22Rv1 (cell line): ENCODE results near the gene ZYX.

Experiments
- H3K27ac ChIP-seq: fragments of 450-650 bp; 2 replicates; pipeline ENCODE4 v1.5.1; 2017
- ZFX ChIP-seq: fragments of 450-650 bp; IDR thresholded peaks from 2 replicates; pipeline ENCODE4 v1.6.1; 2017; ENCODE audit warnings: antibody characterized with exemption, borderline replicate concordance
- TF ChIP-seq, protein P1 (sequence below): fragments of 450-650 bp; IDR thresholded peaks from 2 replicates; pipeline ENCODE4 v1.5.1; 2017; ENCODE audit warnings: mild to moderate bottlenecking

The ZYX gene

DNA sequence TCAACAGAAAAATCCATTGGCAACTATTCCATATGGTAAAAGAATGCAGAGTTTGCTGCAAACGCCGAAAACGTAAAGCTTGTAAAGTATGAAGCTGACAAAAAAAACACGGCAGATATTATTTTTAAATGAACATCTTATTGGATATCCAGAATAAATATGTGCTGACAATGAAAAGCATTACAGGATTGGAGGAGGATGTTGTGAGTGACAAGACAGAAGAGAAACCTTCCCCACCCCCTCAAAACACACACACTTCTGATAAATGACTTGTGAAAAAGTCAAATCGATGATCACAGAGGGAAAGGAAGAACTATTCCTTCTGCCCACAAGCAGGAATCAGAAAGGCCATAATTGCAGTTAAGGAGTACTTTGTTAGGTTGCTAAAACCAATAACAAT lies 33.2 kb upstream of the ZYX start:
- H3K27ac ChIP-seq: no peak overlapping the region
- TF ChIP-seq ZFX: no peak
- TF ChIP-seq, protein P1, sequence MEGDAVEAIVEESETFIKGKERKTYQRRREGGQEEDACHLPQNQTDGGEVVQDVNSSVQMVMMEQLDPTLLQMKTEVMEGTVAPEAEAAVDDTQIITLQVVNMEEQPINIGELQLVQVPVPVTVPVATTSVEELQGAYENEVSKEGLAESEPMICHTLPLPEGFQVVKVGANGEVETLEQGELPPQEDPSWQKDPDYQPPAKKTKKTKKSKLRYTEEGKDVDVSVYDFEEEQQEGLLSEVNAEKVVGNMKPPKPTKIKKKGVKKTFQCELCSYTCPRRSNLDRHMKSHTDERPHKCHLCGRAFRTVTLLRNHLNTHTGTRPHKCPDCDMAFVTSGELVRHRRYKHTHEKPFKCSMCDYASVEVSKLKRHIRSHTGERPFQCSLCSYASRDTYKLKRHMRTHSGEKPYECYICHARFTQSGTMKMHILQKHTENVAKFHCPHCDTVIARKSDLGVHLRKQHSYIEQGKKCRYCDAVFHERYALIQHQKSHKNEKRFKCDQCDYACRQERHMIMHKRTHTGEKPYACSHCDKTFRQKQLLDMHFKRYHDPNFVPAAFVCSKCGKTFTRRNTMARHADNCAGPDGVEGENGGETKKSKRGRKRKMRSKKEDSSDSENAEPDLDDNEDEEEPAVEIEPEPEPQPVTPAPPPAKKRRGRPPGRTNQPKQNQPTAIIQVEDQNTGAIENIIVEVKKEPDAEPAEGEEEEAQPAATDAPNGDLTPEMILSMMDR: no peak

DNA sequence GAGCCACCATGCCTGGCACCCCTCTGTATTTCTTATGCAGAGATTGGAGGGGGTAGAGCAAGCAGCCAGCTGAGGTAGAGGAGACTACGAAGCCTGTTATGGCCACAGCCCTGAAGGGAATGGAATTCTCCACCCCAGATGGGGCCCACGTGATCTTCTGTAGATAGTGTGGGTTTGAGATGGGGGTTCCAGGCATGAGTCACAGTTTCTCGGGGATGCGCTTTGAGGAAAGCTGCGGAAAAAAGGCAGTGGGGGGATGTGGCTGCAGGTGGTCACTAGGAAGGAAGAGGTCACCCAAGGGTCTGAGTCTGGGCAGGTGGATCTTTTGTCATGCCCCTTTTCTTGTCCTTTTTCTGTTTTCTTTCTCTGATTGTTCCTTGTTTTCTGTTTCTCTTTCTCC lies 30.1 kb upstream of the ZYX start:
- TF ChIP-seq, protein P1: no peak
- TF ChIP-seq ZFX: no peak
- no peak overlapping the region for H3K27ac ChIP-seq

DNA sequence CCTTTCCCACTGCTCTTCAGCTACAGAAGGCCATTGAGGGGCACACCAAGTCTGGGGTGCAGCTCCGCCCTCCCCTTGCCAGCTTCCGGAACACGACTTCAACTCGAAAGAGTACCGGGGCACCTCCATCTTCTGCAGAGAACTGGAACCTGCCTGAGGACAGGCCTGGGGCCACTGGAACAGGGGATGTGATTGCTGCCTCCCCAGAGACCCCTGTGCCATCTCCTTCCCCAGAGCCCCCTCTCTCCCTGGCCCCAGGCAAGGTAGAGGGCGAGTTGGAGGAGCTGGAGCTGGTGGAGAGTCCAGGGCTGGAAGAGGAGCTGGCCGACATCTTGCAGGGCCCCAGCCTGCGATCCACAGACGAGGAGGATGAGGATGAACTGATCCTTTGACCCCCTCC lies 29.6 kb upstream of the ZYX start:
- no peak overlapping the region for H3K27ac ChIP-seq
- TF ChIP-seq, protein P1: no peak
- TF ChIP-seq ZFX: no peak

DNA sequence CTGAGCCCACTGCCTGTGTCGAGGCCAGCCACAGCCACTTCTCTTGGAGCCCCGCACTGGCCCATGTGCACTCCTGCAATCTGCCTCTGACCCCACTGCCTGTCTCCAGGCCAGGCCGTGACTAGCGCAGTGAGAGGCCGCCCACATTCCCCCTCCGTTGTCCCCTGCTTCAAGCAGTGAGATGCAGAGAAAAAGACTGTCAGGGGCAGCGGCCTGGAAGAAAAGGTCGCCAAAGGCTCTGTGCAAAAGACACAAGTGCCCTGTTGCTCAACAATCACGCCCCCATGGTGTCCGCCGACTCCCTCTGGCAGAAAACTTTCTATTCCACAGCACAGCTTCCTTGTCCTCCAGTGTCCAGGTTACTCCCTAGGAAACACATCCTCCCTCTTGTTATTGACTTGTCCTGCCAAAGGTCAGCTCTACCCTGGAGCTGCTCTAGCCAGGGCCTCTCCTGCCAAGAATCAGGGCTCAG lies 28.6 kb upstream of the ZYX start:
- TF ChIP-seq, protein P1: no peak
- TF ChIP-seq ZFX: no peak

DNA sequence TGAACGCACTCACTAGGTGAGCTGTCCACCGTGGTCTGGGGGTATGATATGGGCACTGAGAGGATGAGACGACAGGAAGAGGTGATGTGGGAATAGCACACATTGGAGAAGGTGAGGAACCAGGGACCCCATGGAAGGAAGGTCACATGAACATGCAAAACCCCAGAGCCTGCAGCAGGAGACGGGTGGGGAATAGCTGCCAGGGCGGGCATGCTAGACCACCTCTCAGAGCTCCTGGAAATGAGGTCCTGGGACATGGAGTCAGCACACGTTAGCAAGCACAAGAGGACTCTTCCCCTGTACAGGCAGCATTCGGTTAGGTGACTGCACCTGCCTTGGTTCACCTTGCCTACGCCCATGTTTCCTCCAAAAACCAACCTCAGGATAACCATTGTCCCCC lies 26.8 kb upstream of the ZYX start:
- TF ChIP-seq, protein P1: no peak
- TF ChIP-seq ZFX: no peak
- H3K27ac ChIP-seq: no peak overlapping the region

More for the DNA sequence above, 28.6 kb upstream of the ZYX start:
- no peak overlapping the region for H3K27ac ChIP-seq

DNA sequence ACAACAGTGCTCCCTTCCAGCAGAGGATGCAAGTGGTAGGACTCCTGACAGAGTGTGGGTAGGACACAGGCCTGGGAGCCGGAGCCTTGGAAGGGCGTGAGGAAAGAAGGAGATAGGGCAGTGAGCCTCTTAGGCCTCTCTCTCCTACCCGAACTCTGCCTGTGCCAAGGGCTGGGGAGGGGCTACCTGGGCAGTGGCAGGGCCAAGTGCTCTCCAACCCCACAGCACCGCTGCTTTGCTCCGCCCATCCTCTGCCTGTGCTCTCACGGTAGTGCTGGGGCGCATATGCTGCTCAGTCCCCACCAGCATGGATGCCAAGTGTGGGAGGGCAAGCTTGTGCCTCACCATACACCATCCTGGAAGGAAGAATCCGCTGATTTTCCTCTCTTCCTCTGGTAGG lies 26.2 kb upstream of the ZYX start:
- no peak overlapping the region for H3K27ac ChIP-seq
- TF ChIP-seq, protein P1: no peak
- TF ChIP-seq ZFX: no peak

DNA sequence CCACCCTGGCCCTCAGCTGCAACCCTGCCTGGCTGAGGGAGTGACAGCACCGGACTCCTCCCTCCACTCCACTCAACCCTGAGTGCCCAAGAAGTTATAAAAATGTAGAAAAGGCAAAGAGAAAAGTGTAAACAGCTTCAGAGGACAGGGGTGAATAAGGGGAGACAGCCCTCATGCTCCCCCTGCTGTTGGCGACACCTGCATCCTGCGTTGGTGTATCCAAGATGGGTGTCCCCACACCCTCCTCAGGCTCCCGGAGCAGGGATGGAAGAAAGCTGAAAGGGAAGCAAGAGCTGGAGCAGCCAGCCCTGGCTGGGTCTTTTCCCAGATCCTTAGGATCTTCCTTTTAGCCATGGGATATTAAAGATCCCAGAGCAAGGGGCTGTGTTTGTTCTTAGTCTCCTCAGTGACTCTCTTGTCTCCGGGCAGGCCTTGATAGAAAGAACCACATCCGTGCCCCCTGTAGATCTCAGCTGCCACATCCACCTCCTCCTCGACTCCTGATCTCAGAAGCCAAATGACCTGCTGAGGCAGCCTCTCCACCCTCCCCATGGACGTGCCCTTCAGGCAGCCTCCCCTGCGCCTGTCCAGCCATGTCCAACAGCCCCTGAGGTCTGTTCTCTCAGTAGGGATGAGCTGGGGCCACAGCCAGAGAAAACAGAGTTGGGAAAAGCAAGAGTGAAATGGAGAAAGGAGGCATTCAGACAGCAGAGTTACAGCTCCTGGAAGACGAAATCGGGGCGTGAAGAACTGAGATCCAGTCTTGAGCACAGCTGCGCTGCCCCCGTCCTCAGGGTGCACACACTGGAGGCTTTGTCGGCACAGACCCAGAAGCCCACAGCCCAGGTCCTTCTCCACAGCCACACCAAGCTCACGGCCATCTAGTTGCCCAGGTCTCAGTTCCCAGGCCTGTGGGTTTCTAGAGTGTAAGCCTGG lies 25.4 kb upstream of the ZYX start:
- TF ChIP-seq ZFX: no peak
- TF ChIP-seq, protein P1: no peak
- H3K27ac ChIP-seq: no peak overlapping the region
